HTR-8/SVneo (cell line): ENCODE data around the gene IKBKE.

Experiments used
- DNase-seq: peaks from one replicate; pipeline ENCODE4 v3.0.0; 2011; ENCODE audit warnings: low spot score, mixed read lengths; ENCODE audit not compliant: insufficient read length
- FAIRE-seq: peaks from 2 replicates; lab custom pipeline; 2011; peaks lifted over from hg19 to GRCh38; lab: Jason Lieb, UNC

The IKBKE gene

GRCh38 chr1:206508130-206508889 lies 38.0 kb downstream of the IKBKE start:
- no peak for FAIRE-seq
- no peak for DNase-seq

- no peak for DNase-seq
- FAIRE-seq = no peak
Observed at GRCh38 chr1:206508956-206509355, 38.7 kb downstream of the IKBKE start.

GRCh38 chr1:206509612-206510257 lies 39.5 kb downstream of the IKBKE start:
- DNase-seq (no peak), FAIRE-seq (no peak)

DNA sequence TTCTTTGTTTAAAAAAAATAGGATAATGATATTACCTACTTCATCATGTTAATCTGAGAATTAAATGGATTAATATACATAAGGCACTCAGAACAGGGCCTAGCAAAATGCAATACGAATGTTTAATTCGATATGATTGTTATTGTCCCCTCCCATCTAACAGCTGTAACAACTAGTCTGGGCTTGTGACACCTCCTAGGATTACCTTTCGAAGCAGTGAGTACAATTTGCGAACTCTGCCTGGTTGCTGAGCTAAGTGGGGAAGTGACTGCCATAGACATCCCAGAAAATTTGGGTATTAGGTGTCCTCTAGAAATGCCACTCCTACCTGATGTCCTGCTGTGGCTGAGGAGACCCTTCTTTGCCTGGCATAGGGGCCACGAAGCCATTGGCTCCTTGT lies 40.1 kb downstream of the IKBKE start:
- FAIRE-seq = no peak
- no peak for DNase-seq

GRCh38 chr1:206511362-206512057 lies 41.2 kb downstream of the IKBKE start:
- DNase-seq (no peak), FAIRE-seq (no peak)

- DNase-seq = no peak
- FAIRE-seq = no peak
Observed at GRCh38 chr1:206512058-206512850, 42.0 kb downstream of the IKBKE start.

- no peak for DNase-seq
- FAIRE-seq = no peak
Observed at GRCh38 chr1:206512851-206513180, 42.5 kb downstream of the IKBKE start.

DNA sequence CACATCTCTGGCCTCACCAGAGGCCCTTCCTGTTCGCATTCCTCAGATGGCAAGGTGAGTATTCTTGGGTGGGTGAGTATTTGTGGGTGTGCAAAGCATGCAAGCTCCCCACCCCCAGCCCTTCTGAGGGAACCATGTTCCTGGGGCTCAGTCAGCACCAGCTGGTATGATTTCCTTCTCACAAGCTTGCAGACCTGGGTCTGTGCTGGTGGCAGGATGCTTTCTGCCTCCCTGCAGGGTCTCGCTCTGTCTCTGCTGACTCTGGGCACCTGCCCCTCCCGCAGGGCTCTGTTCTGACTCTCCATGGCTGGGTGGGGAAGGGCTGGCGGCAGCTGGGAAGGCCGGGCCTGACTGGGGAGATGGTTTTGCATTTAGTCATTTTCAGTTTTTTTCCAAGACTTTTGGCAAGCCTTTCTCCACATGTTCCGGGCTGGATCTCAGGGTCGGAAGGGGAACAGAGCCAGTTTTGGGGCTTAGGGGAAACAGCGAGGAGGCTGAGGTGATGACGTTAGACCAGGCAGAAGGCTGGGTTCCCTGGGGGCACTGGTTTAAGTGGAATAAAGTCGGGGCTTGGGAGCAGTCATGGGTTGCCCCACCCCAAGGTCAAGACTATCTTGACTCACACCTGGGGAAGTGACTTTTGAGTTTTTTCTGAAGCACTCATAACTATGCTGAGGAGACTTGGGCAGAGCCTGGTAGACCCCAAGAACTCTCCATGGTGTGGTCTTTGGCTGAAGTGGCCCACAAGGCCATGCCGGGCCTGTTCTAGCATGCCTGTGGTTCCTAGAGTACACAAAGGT lies 43.2 kb downstream of the IKBKE start:
- DNase-seq (no peak), FAIRE-seq (no peak)

DNA sequence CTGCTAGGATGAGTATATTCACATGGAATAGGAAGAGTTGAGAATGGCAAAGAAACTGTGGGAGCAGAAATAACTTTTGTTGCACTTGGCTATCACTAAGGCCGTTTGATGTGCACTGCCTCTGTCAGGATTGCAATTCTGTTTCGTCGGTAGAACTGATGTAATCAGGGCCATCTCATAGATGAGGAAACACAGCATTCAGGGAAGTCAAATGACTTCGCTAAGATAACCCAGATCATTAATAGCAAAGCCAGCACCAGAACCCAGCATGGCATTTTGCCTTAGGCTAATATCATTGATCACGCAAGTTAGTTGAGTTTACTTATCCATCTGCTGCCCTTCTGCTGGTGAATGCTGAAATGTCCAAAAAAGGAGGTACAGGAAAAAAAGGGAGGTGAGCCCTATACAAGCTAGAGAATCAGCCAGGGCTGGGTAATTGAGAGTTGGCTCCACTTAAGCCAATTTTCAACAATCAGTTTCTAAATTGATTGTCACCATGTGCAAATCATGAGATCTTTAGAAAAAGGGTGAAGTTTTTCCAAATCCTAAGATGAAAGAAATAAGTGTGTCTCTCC lies 44.6 kb downstream of the IKBKE start:
- FAIRE-seq = no peak

GRCh38 chr1:206516728-206516990 lies 46.4 kb downstream of the IKBKE start:
- DNase-seq = no peak
- FAIRE-seq = no peak

More for the DNA sequence above, 44.6 kb downstream of the IKBKE start:
- DNase-seq = no peak

DNA sequence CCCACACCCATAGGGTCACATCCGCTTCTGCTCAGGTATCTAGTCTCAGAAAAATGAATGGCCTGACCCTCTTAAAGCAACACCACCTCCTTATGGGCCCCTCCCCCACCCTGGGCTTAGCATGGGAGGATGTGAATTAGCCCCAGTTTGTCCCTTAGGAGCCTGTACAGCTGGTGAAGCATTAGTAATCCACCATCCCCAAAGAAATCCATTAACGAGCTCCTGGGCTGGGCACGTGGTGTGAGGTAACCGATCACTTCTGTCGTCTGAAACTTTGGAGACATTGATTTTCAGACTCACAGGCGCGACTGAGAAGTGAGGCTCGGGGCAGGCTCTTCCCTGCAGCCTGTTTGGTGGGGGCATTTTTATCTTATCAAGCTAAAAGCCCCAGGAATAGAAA lies 47.5 kb downstream of the IKBKE start:
- DNase-seq (no peak), FAIRE-seq (no peak)

GRCh38 chr1:206518206-206518605 lies 47.9 kb downstream of the IKBKE start:
- no peak for DNase-seq
- FAIRE-seq = no peak

DNA sequence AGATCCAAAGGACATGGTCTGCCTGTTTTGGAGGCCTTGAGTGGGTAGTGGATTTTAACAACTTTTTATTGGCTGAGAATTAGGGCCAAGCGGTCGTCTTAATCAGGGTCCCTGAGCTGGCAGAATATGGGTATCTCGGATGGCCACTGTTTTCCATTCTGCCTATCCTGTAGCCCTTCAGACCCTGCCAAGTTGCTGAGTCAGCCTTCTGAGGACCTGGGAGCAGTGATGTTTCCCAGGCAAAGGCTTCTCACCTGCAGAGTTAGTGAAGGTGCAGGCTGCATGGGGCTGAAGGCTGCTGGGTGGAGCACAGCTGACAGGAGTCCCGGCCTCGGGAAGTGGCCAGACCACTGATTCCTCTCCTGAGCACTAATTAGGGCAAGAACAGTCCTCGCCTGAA lies 48.5 kb downstream of the IKBKE start:
- no peak for DNase-seq
- no peak for FAIRE-seq

GRCh38 chr1:206521127-206521526 lies 50.9 kb downstream of the IKBKE start:
- no peak for FAIRE-seq
- no peak for DNase-seq

GRCh38 chr1:206521694-206522402 lies 51.6 kb downstream of the IKBKE start:
- no peak for FAIRE-seq
- DNase-seq = no peak

DNA sequence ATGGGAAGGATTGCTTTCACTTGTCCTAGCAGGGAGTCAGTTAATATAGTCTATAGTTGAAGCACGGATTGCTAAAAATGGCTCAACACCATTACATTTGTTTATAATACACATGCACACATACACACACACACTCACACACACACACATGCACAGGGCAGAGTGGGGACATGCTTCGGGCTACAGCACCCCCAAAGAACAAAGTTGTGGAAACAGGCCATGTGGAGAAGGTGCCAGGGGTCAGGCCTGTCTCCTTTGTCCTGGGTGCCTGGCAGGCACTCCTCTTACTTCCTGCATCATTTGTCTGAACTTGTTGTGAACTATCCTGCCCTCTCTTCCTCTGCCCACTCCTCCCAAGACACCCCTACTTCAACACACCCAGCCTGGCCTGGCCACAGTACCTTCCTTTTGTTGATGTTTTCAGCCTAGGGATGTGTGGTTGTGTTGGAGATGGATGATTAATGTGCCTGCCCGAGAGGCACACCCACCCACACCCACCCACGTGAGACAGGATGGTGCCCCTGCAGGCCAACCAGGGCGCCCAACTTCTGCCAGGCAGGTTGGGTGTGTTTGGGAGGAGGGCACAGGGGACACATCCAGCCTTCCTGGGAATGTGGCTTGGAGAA lies 54.6 kb downstream of the IKBKE start:
- DNase-seq (no peak), FAIRE-seq (no peak)

- no peak for FAIRE-seq
- DNase-seq = no peak
Observed at GRCh38 chr1:206526064-206526911, 56.0 kb downstream of the IKBKE start.

DNA sequence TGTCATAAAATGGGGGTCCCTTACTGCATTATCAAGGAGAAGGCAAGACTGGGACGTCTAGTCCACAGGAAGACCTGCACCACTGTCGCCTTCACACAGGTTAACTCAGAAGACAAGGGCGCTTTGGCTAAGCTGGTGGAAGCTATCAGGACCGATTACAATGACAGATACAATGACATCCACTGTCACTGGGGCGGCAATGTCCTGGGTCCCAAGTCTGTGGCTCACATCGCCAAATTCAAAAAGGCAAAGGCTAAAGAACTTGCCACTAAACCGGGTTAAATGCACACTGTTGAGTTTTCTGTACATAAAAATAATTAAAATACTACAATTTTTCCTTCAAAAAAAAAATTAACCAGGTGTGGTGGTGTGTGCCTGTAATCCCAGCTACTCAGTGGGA lies 59.1 kb downstream of the IKBKE start:
- no peak for FAIRE-seq
- no peak for DNase-seq
